ENCODE data around the gene UNC13C. TPM values are rescaled to one million over a fixed set of nuclear protein-coding genes. Genes with fewer than 3 reads are reported as not detected.

The UNC13C gene
- polyA plus RNA-seq, 3 donors = 8.3 to 10.1 (median 8.4) TPM

- no peak for DNase-seq
Measured at GRCh38 chr15:54017959-54018358, 39.7 kb downstream of the UNC13C start.

GRCh38 chr15:54026258-54026657 is 48.0 kb downstream of the UNC13C start:
- DNase-seq = no peak

GRCh38 chr15:54026891-54027290 is 48.6 kb downstream of the UNC13C start:
- no peak for DNase-seq

- no peak for DNase-seq
Measured at GRCh38 chr15:54029081-54029480, 50.8 kb downstream of the UNC13C start.

- DNase-seq = no peak
Measured at GRCh38 chr15:54032066-54032465, 53.8 kb downstream of the UNC13C start.

- DNase-seq = no peak
Measured at GRCh38 chr15:54033356-54033860, 55.2 kb downstream of the UNC13C start.

GRCh38 chr15:54033869-54034458 is 55.7 kb downstream of the UNC13C start:
- DNase-seq = no peak

GRCh38 chr15:54035616-54036015 is 57.4 kb downstream of the UNC13C start:
- no peak for DNase-seq

- DNase-seq = no peak
Measured at GRCh38 chr15:54045397-54045796, 67.2 kb downstream of the UNC13C start.

GRCh38 chr15:54046093-54046492 is 67.9 kb downstream of the UNC13C start:
- DNase-seq = no peak

- no peak for DNase-seq
Measured at GRCh38 chr15:54064365-54064764, 86.1 kb downstream of the UNC13C start.

GRCh38 chr15:54066403-54066802 is 88.2 kb downstream of the UNC13C start:
- no peak for DNase-seq

GRCh38 chr15:54082836-54083492 is 104.7 kb downstream of the UNC13C start:
- DNase-seq = peak; percentile 4

- no peak for DNase-seq
Measured at GRCh38 chr15:54083501-54083900, 105.3 kb downstream of the UNC13C start.

- no peak for DNase-seq
Measured at GRCh38 chr15:54083991-54084390, 105.8 kb downstream of the UNC13C start.

GRCh38 chr15:54088837-54089236 is 110.6 kb downstream of the UNC13C start:
- DNase-seq = no peak

GRCh38 chr15:54089776-54090175 is 111.5 kb downstream of the UNC13C start:
- no peak for DNase-seq

GRCh38 chr15:54091651-54092050 is 113.4 kb downstream of the UNC13C start:
- no peak for DNase-seq

GRCh38 chr15:54094661-54095060 is 116.4 kb downstream of the UNC13C start:
- no peak for DNase-seq

- DNase-seq = no peak
Measured at GRCh38 chr15:54097019-54097418, 118.8 kb downstream of the UNC13C start.

- no peak for DNase-seq
Measured at GRCh38 chr15:54099010-54099409, 120.8 kb downstream of the UNC13C start.

GRCh38 chr15:54101664-54102270 is 123.5 kb downstream of the UNC13C start:
- DNase-seq = no peak

- DNase-seq = no peak
Measured at GRCh38 chr15:54102704-54103103, 124.5 kb downstream of the UNC13C start.
